ENCODE results near the gene CYB561D1.

- TF ChIP-seq CTCF (IDR thresholded peaks at IDR 0.05) = no peak
- TF ChIP-seq POLR2A (IDR thresholded peaks at IDR 0.05) = no peak
These were observed 12.2 kb upstream of the CYB561D1 start for GRCh38 chr1:109481646-109482045.
